ENCODE results near the gene UBN1. TPM values are rescaled to one million over a fixed set of nuclear protein-coding genes. Genes with fewer than 3 reads are reported as not detected.
A peak's percentile ranks its signal among the peaks of the same experiment; 100 is the strongest.

Gene UBN1
- total and polyA plus RNA-seq, 4 donors = 7.3 to 19.7 (median 14.2) TPM

GRCh38 chr16:4924593-4925292 lies 77.5 kb downstream of the UBN1 start:
- 36% methylated on average over 12 of the region's 12 CpGs for WGBS
- peak; percentile 51 for DNase-seq (ENCODE audit: low spot score)
- Histone ChIP-seq H3K27me3 (ENCODE audit: control insufficient read depth in 4 of 4, insufficient read depth in 4 of 4, low read length in 3 of 4) (no peaks in the 10 kb centered on the region), H3K27ac (ENCODE audit: low read depth in 1 of 2, low read length in 2 of 2) (no peak overlapping the region), H3K36me3 (ENCODE audit: control insufficient read depth in 4 of 4, insufficient read depth in 3 of 4, low read depth in 1 of 4, low read length in 3 of 4) (peaks cover 0 to 6% (median 1%) of the 10 kb centered on the region in 4 donors), H3K4me1 (ENCODE audit: control insufficient read depth in 4 of 4, insufficient read depth in 4 of 4, low read length in 3 of 4) (peaks cover 4 to 23% (median 17%) of the 10 kb centered on the region in 4 donors), H3K4me3 (ENCODE audit: low read depth in 1 of 3, low read length in 3 of 3) (no peak overlapping the region), H3K9me3 (ENCODE audit: control insufficient read depth in 4 of 4, low read length in 3 of 4) (no peaks in the 10 kb centered on the region), H3K9ac (ENCODE audit: low read depth in 1 of 2, low read length in 2 of 2) (no peak overlapping the region)
- TF ChIP-seq JUND (IDR thresholded peaks at IDR 0.05) (peak in 1 of 2 donors; percentile 18), RXRA (IDR thresholded peaks at IDR 0.05) (peak; percentile 54 to 65), RAD21 (IDR thresholded peaks at IDR 0.05) (peak; percentile 26 to 51), NR2F2 (IDR thresholded peaks at IDR 0.05) (no peak), HNF4A (conservative IDR thresholded peaks at IDR 0.05) (peak; percentile 59 to 61), SP1 (IDR thresholded peaks at IDR 0.05) (peak; percentile 61)

- 63% methylated on average over 5 of the region's 5 CpGs for whole genome bisulfite sequencing
- no peak overlapping the region for H3K27ac ChIP-seq (ENCODE audit: low read depth in 1 of 2, low read length in 2 of 2)
- TF ChIP-seq HNF4G (IDR thresholded peaks at IDR 0.05) = no peak
- TF ChIP-seq YY1 (IDR thresholded peaks at IDR 0.05) = no peak
- no peak for TF ChIP-seq CTCF (IDR thresholded peaks at IDR 0.05; ENCODE audit: low read depth, low read length, missing input control)
- TF ChIP-seq FOXA2 (IDR thresholded peaks at IDR 0.05) = no peak
- TF ChIP-seq, protein P1, sequence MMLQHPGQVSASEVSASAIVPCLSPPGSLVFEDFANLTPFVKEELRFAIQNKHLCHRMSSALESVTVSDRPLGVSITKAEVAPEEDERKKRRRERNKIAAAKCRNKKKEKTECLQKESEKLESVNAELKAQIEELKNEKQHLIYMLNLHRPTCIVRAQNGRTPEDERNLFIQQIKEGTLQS (IDR thresholded peaks at IDR 0.05) = no peak
- no peak for TF ChIP-seq RXRA (IDR thresholded peaks at IDR 0.05)
- TF ChIP-seq SP1 (IDR thresholded peaks at IDR 0.05) = no peak
- TF ChIP-seq, protein P2, sequence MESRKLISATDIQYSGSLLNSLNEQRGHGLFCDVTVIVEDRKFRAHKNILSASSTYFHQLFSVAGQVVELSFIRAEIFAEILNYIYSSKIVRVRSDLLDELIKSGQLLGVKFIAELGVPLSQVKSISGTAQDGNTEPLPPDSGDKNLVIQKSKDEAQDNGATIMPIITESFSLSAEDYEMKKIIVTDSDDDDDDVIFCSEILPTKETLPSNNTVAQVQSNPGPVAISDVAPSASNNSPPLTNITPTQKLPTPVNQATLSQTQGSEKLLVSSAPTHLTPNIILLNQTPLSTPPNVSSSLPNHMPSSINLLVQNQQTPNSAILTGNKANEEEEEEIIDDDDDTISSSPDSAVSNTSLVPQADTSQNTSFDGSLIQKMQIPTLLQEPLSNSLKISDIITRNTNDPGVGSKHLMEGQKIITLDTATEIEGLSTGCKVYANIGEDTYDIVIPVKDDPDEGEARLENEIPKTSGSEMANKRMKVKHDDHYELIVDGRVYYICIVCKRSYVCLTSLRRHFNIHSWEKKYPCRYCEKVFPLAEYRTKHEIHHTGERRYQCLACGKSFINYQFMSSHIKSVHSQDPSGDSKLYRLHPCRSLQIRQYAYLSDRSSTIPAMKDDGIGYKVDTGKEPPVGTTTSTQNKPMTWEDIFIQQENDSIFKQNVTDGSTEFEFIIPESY (IDR thresholded peaks at IDR 0.05) = no peak
- no peak for TF ChIP-seq HNF4A (conservative IDR thresholded peaks at IDR 0.05)
- TF ChIP-seq JUND (IDR thresholded peaks at IDR 0.05) = no peak
- no peak for TF ChIP-seq NR2F2 (IDR thresholded peaks at IDR 0.05)
- TF ChIP-seq RAD21 (IDR thresholded peaks at IDR 0.05) = no peak
- no peak for TF ChIP-seq GABPA (IDR thresholded peaks at IDR 0.05 in 1 of 2, conservative IDR thresholded peaks at IDR 0.05 in 1 of 2)
- TF ChIP-seq MAX (IDR thresholded peaks at IDR 0.05) = no peak
Measured at GRCh38 chr16:4925293-4925607, 78.0 kb downstream of the UBN1 start.

More at GRCh38 chr16:4925293-4925607, 78.0 kb downstream of the UBN1 start:
- Histone ChIP-seq H3K9ac (ENCODE audit: low read depth in 1 of 2, low read length in 2 of 2) (no peak overlapping the region), H3K27me3 (ENCODE audit: control insufficient read depth in 4 of 4, insufficient read depth in 4 of 4, low read length in 3 of 4) (no peaks in the 10 kb centered on the region), H3K4me1 (ENCODE audit: control insufficient read depth in 4 of 4, insufficient read depth in 4 of 4, low read length in 3 of 4) (peaks cover 4 to 23% (median 17%) of the 10 kb centered on the region in 4 donors), H3K9me3 (ENCODE audit: control insufficient read depth in 4 of 4, low read length in 3 of 4) (no peaks in the 10 kb centered on the region), H3K36me3 (ENCODE audit: control insufficient read depth in 4 of 4, insufficient read depth in 3 of 4, low read depth in 1 of 4, low read length in 3 of 4) (peaks cover 0 to 6% (median 1%) of the 10 kb centered on the region in 4 donors), H3K4me3 (ENCODE audit: low read depth in 1 of 3, low read length in 3 of 3) (no peak overlapping the region)
- DNase-seq (ENCODE audit: low spot score) = no peak

All from liver (tissue), 9 donors.